Measurements from ENCODE around the gene POU2F3.

The POU2F3 gene

DNA sequence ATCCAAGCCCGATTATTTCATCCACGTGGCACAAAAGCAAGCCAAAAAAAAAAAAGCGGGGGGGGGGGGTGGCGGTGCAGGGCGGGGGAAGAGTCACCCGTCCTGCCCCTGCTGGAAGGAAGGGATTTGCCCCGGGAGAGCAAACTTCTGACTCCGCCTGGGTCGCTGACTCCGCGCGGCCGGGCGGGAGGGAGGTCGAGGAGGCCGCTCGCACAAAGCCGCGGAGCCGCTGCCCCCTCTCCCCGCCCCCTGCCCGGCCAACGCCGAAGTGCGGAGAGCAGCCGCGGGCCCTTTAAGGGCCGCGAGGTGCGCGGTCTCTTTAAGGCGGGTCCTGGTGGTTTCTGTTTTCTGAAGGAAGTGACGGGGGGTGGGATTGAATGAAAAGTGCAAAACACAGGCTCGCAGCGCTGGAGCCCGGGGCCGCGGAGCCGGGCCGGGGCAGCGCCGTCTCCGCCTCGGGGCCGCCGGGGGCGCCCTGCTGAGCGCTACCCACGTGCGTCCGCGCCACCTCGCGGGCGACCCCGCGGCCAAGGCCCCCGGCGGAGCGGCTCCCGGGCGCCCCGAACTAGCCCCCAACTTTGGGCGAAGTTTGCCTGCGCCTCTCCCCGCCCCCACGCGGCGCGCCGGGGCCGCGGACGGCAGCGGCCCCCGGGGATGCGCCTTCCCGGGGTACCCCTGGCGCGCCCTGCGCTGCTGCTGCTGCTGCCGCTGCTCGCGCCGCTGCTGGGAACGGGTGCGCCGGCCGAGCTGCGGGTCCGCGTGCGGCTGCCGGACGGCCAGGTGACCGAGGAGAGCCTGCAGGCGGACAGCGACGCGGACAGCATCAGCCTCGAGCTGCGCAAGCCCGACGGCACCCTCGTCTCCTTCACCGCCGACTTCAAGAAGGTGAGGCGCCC lies 29.1 kb upstream of the POU2F3 start, which contains the start of gene OAF:
Gene OAF (plus strand): TSS at position 407 of the 896 bp plus-strand sequence. CDS start 248 bp downstream, at position 655.
- DNase-seq (ENCODE audit: low read depth in 2 of 2, low spot score in 1 of 2), result peak; percentile 8 to 22

DNA sequence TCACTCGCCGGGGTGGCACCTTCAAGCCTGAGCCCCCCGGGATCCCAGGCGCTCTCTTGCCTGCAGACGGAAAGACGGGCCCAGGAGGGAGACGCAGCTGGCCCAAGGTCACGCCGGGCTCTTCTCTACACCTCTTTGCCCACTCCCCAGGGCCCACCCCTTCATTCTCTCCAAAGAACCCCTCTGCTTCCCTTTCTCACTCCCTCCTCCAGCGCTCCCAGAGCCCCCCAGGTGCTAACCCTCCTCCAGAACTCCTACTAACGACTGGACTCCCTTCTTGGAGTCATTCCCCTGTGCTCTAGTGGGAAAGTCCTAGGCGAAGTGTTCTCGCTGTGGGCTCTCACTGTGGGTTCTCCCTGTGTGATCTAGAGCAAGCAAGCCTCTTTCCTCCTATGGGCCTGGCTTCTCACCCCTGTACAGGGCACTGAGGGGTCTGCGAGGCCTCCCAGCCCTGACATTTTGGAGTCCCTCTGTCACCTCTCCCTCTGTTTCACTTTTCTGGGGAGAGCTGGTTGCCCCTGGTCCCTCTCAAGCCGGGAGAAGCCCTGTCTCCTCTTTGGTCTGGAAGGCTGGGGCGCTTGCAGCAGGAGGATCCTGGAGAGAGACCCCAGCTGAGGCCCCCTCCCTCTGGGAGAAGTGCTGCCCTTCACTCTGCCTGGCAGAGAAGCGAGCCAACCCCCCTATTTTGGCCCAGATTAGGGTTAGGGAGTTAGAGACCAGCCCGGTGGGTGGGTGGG lies 28.2 kb upstream of the POU2F3 start:
- no peak for DNase-seq (ENCODE audit: low read depth in 2 of 2, low spot score in 1 of 2)

DNA sequence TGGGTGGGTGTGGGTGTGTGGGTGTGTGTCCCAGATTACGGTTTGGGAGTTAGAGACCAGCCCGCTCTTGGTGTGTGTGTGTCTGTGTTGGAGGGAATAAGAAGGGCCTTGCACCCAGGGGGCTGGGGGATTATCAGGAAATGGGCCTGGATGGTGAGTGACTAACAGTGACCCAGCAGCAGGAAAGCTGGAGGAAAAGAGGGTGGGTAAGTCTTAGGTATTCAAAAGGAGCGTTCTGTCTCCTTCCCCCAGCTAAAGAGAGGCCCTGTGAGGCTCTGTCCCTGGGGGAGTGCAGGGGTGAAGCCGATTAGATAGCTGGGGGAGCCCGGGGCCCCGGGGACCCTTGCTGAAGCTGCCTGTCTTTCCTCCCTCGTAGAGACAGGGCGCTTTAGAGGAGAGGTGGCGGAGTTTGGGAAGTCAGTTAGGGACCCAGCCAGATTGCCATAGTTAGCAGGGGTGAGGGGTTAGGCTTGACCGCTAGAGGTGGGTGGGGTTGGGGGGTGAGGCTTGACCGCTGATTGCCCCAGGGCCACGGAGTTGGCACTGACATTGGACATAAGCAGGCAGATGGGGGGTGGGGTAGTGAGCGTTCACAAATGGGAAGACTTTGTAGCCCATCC lies 27.6 kb upstream of the POU2F3 start:
- DNase-seq (ENCODE audit: low read depth in 2 of 2, low spot score in 1 of 2), result no peak

DNA sequence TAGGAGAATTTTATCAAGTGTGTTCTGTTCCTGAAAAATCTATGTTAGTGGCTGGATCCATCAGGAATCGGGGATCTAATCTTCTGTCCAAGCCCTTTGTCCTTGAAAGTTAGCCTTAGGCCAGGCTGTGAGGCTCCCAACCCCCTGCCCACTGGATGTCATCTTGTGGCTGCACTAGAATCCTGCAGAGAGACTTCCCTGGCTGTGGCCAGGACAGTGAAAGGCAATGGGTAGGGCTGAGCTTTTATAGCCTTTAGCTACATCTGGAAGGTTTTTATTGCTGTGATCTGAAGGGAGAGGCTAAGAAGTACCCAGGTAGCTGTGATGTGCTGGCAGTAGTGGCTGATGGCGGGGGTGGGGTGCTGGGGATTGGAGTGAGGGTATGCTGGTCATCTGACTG lies 27.0 kb upstream of the POU2F3 start:
- DNase-seq (ENCODE audit: low read depth in 2 of 2, low spot score in 1 of 2), result no peak

DNA sequence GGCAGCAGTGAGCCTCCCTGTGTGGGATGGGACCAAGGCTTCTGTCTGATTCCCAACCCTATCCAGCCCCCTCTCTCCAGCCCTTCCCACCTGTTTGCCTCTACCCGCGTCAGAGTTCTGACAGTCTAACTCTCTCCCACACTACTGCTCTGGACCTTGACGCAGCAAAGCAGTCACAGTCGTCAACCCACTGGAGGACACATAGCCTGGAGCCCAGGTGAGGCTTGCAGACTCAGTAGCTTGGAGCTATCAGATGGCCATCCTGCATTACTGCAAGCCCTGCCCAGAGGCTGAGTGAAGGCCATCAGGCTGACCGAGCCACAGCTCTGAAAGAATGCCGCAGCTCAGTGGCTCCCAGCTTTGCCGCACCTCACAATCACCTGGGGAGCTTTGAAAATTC lies 25.4 kb upstream of the POU2F3 start:
- DNase-seq (ENCODE audit: low read depth in 2 of 2, low spot score in 1 of 2), result no peak

DNA sequence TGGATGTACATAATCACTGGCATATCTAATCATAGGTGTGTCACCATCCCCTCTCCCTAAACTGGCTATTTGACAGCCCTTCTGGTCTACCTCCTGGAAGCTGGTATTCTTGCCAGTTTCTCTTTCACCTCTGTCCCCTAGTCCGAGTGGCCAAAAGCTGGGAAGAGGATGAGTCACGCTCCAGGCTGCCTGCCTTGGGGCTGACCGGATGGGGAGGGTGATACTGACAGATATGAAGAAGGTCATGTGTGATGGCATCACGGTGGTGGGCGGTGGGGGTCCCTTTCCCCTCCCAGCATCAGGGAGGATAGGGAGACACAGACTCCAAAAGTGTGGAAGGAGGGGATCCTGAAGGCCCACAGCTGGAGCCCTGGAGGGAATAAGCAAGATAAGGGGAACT lies 24.3 kb upstream of the POU2F3 start:
- DNase-seq (ENCODE audit: low read depth in 2 of 2, low spot score in 1 of 2), result no peak

DNA sequence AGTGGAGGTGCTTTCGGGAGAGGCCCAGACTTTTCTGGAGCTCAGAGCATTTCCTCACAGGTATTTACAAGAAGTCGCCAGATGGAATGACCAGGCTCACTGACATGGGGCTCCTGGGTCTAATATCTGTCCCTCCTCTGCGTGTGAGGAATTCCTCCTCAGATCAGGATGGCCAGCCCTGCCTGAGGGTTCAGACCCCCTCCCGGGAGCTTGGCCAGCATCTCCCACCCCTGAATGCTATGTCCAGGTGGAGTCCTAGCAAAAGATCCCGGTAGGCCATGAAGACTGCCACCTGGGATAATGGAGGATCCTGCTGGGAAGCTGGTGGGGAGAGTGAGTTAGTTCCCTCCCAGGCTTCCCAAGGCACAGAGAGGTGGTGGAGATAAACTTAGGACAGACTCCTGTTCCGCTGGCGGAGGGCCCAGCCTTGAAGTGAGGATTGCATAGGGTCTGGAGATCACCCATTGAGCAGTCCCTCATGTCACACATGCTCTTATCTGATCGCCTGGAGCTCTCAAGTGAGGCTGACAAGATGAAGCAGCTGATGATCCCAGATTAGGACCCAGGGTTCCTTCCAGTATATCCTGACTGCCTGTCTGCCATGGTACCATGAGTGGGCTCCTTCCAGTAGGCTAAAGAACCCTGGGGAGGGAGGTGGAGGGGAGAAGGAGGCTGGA lies 23.4 kb upstream of the POU2F3 start:
- DNase-seq (ENCODE audit: low read depth in 2 of 2, low spot score in 1 of 2), result no peak

DNA sequence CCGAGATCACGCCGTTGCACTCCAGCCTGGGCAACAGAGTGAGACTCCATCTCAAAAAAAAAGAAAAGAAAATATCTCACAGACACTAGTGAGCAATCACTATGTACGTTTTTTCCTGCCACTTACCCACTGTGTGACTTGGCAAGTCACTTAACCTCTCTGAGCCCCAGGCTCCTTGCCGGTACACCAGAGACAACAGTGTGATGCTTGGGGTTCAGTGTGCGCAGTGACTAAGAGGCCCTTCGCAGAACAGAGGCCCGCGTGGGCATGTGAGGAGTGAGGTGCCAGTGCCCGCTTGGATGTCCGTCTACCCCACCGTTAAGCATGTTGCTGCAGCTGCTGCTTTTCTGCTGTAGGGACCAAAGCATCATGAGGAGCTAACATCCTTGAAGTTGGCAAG lies 22.4 kb upstream of the POU2F3 start:
- no peak for DNase-seq (ENCODE audit: low read depth in 2 of 2, low spot score in 1 of 2)

DNA sequence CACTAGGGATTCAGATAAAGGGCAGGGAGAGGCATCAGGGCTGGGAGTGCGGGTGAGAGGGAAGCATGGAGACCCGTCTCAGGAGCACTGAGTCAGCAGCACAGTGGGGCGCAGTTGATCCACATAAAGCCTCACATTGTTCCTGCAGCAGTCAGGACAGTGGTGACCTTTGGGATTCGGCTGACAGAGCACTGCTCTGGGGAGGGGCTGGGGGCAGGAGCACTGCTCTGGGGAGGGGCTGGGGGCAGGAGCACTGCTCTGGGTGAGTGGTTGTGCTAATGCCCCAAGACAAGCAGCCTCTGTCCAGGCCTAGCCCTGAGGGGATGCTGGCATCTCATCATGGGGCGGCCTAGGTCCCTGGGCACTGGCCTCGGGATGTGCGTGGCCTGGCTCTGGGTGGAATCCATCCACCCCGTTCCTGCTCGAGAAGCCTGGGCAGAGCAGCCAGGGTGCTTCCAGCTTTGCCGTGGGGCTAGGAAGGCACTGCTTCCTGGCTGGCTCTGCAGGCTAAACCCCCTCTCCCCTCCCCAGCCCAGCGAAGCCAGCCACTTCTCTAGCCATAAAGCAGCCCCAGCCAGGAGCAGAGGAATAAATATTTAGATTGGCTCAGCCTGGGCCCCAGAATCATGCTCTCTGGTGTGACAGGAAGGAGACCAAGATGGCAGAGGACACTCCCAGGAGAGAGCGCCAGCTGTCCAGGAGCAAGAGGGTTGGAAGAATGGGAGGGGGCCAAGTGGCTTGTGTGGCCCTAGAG lies 21.8 kb upstream of the POU2F3 start:
- no peak for DNase-seq (ENCODE audit: low read depth in 2 of 2, low spot score in 1 of 2)

DNA sequence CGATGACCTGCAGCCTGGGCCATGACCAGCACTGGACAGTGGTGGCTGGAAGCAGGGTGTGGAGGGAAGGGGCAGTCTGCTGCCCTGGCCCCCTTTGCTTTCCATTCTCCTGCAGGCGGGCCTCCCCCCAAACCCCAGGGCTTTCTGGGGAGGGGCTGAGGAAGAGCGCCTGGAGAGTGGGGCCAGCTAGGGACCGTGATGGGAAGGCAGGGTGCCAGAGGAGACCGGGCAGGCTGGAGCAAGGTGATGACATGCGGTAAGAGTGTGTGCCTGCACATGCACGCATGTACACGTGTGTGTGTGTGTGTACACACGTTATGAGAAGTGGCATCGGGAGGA lies 21.3 kb upstream of the POU2F3 start:
- DNase-seq (ENCODE audit: low read depth in 2 of 2, low spot score in 1 of 2), result no peak

DNA sequence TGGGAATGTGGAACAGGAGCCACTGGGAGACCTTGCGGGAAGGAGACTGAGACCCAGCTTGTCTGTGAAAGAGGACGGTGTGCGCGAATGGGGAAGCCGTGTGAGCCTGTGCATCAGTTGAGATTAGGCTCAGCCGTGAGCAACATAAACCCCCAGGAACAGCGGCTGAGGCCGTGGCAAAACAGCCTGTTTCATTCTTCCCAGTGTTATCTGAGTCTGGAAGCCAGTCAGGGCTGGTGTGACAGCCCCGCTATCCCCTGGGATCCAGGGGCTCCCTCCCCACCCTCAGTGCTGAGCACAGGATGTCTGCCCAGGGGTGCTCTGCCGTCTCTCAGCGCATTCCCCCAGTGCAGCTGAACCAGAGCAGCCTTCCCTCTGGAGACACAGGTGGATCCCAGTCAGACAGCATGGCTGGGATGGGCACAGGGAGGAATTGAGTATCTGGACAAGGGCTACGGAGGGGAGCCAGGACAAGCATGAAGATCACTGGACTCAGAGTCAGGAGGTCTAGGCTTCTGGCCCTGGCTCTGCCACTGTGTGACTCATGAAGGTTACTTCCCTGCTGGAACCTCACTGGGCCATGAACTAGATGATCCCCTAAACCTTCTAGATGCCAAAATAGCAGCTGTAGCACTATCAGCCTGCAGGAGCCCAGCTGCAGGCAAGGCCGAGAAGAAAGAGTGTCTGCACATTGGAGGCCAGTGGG lies 20.6 kb upstream of the POU2F3 start:
- no peak for DNase-seq (ENCODE audit: low read depth in 2 of 2, low spot score in 1 of 2)

DNA sequence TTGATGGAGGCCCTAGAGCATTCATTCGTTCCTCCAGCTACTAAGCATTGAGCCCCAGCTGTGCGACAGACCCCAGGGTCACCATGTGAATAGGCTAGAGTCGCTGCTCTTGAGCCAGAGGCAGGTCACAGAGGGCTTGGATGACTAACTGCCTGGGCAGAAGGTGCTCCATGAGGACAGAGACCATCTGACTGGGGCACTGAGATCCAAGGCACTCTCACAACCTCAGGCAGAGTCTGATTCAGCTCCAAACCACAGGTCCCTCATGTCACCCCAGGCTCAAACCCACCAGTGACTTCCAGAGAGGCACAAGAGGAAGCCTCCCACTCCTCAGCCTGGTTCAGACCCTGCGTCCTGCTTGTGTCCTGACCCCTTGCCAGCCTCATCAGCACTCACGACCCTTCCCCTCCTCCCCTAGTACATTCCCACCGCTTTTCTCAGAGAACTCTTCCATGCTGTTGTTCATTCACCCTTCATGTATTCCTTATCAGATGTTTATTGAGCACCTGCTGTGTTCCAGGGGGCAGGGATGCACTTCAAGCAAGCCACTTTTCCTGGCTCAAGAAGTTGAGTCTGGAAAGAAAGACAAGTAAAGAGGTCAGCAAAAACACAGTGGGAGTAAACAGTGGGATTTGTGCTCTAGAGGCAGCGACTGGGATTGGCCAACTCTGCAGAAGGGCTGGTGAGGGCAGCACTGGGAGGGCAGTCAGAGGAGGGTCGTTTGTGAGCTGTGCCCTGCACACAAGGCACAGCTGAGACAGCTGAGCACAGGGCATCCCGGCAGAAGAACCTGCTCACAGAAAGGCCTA lies 19.8 kb upstream of the POU2F3 start:
- no peak for DNase-seq (ENCODE audit: low read depth in 2 of 2, low spot score in 1 of 2)

DNA sequence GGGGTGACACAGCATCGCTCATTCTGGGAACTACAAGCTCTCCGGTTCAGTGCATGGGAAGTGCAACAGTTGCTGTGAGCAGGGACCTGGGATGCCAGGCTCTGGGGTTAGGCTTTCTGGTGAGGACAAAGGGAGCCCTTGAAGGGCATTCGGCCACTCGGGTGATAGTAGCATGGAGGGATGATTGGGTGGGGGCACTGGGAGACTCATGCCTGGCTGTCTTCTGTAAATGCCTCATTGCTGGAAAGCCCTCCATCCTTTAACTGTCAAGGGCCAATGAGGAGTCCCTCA lies 19.2 kb upstream of the POU2F3 start:
- DNase-seq (ENCODE audit: low read depth in 2 of 2, low spot score in 1 of 2), result no peak

DNA sequence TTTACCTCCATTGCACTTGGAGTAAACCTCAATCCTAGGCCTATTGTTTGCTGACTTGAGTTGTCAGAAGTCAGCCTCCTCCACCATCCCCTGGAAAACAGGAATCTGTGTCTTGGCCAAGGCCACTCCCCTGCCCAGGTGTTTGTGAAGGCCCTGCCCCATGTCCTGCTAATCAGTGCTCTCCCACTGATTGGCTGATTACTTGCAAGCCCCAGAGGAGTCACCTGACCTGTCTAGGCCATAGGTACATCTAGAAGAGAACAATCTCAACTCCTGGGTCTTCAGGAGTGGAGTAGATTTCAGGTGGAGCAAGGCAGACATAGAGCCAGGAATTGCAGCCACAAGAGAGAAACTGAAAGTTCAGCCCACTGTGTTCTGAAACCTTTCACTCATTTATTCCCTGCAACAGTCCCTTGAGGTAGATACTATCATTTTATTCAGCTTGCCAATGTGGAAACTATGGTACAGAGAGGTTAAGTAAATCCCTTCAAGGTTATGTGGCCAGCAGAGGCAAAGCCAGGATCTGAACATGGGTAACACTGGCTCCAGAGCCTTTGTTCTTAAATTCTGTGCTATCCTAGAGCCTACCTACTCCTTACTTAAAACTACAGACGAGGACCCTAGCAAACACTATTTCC lies 18.7 kb upstream of the POU2F3 start:
- no peak for DNase-seq (ENCODE audit: low read depth in 2 of 2, low spot score in 1 of 2)

DNA sequence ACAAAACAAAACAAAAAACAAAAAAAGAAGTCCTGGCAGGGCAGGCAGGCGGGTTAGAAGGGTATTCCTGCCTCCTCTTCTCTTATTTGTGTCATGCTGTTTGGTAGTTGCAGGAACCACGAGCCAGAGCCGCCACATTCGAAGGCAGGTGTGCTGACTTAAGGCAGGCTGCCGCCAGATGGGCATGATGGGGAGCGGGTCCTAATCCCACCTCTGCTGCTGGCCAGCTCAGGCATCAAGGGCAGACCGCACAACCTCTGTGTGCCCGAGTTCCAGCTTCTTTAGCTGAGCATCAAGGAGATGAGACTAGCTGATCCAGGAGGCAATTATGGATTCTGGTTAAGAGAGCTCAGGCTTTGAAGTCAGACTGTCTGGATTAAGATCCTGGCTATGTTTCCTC lies 17.0 kb upstream of the POU2F3 start:
- no peak for DNase-seq (ENCODE audit: low read depth in 2 of 2, low spot score in 1 of 2)

DNA sequence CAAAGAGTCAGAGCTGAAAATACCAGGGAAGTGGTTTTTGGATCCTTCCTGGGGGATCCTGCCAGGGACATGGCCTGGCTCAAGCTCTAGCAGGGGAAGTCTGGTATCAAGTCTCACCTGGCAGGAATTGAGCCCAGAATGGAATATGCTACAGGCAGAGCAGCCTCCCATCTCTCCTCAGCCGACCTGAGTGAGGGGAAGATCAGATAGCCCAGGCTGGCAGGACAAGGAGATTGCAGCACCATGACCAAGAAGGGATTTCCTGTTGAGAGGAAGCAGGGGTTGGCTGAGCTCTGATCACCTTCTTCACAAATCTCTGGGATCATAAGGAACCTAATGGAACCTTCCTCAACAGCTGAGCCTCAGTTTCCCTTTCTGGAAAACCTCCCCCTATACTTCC lies 16.1 kb upstream of the POU2F3 start:
- no peak for DNase-seq (ENCODE audit: low read depth in 2 of 2, low spot score in 1 of 2)

DNA sequence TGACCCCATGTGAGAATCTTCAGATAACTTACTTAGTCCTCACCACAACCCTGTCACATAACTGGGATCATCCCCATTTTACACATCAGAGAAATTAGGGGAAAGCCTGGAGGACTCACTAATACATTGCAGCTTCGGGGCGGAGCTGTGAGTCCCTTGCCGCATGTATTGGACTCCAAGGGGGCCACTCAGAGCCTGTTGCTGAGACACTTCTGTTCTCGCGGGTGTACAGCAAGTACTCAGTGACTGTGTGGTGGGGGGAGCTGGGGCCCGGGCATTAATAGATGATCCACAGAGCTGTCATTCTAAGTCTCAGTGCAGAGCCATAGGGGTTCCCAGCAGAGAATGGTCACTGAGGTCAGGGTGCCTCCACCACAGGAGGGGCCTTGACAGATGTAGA lies 15.6 kb upstream of the POU2F3 start:
- no peak for DNase-seq (ENCODE audit: low read depth in 2 of 2, low spot score in 1 of 2)

DNA sequence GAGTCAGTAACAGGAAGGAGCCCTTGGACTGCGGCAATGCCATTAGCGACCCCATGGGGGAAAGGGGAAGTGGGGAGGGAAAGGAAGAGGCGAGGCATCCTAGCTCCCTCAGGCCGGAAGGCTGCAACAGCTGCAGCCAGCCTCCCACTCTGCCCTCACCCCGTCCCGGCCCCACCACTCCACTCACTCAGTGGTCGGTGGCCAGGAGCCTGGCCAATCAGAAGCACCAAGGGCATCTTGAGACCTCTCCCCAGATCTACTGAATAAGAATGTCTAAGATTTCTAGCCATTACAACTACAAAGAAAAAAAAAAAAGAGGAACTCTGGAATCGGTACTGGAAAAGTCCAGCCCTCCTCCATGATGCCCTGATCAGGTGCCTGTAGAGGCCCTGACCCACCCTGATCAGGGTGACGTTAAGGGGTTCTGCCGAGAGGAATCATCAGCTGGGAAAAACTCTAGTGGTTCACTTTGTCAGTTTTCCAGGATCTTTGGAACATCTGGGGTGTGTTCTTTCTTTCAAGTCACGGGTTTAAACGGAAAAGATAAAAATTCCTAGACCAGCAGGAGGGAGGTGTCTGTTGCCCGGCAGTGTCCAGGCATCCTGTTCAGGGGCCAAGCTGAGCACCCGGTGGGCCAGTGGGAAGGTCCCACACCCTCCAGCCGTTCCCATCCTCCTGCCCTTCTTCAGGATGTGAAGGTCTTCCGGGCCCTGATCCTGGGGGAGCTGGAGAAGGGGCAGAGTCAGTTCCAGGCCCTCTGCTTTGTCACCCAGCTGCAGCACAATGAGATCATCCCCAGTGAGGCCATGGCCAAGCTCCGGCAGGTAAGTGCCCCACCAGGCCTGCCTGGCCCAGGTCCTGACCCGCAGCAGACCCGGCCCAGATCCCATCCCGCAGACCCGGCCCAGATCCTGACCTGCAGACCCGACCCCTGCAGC lies 14.7 kb upstream of the POU2F3 start:
- DNase-seq (ENCODE audit: low read depth in 2 of 2, low spot score in 1 of 2), result no peak
